Neural progenitor cell (in vitro differentiated cells): ENCODE measurements around the gene LTB4R. TPM values are rescaled to one million over a fixed set of nuclear protein-coding genes. Genes with fewer than 3 reads are reported as not detected.

Source experiments
- DNase-seq: peaks from one replicate; pipeline ENCODE4 v3.0.0-alpha.2; 2016; ENCODE audit warnings: low spot score
- H2AFZ ChIP-seq: fragments of 200-600 bp; sonication (generic); replicated peaks from 2 replicates; pipeline ENCODE4 v1.6.1; 2016; ENCODE audit warnings: antibody characterized with exemption
- H3F3A ChIP-seq: fragments of 200-600 bp; sonication (generic); 2 replicates; pipeline ENCODE4 v1.6.1; 2016; ENCODE audit warnings: antibody characterized with exemption, low read depth
- H3K27ac ChIP-seq: fragments of 200-600 bp; sonication (generic); 2 replicates; pipeline ENCODE4 v1.5.1; 2016; ENCODE audit warnings: mild to moderate bottlenecking
- H3K27me3 ChIP-seq: fragments of 200-600 bp; sonication (generic); 2 replicates; pipeline ENCODE4 v1.6.1; 2016; ENCODE audit warnings: mild to moderate bottlenecking, moderate library complexity
- H3K36me3 ChIP-seq: fragments of 200-600 bp; sonication (generic); 2 replicates; pipeline ENCODE4 v1.5.1; 2016
- H3K4me1 ChIP-seq: fragments of 200-600 bp; sonication (generic); 2 replicates; pipeline ENCODE4 v1.6.1; 2016; ENCODE audit warnings: mixed run types
- H3K4me2 ChIP-seq: fragments of 200-600 bp; sonication (generic); 2 replicates; pipeline ENCODE4 v1.6.1; 2016
- H3K4me3 ChIP-seq: fragments of 200-600 bp; sonication (generic); 2 replicates; pipeline ENCODE4 v1.5.1; 2016
- H3K79me2 ChIP-seq: fragments of 200-600 bp; sonication (generic); 2 replicates; pipeline ENCODE4 v1.6.1; 2016; ENCODE audit warnings: low read depth
- H3K9ac ChIP-seq: fragments of 200-600 bp; sonication (generic); 2 replicates; pipeline ENCODE4 v1.6.1; 2016
- H3K9me3 ChIP-seq: fragments of 200-600 bp; sonication (generic); 2 replicates; pipeline ENCODE4 v1.5.1; 2016; ENCODE audit warnings: low read depth
- H4K20me1 ChIP-seq: fragments of 200-600 bp; sonication (generic); 2 replicates; pipeline ENCODE4 v1.6.1; 2016; ENCODE audit warnings: low read depth
- H3K27ac Mint-ChIP-seq: 3 replicates; pipeline ENCODE4 v1.8.0; 2021; ENCODE audit warnings: mixed read lengths
- H3K27me3 Mint-ChIP-seq: 2 replicates; pipeline ENCODE4 v1.8.0; 2022; ENCODE audit warnings: low read depth, mild to moderate bottlenecking, inconsistent platforms, moderate library complexity, mixed read lengths; ENCODE audit not compliant: insufficient read depth
- H3K36me3 Mint-ChIP-seq: 3 replicates; pipeline ENCODE4 v1.8.0; 2021; ENCODE audit warnings: mixed read lengths
- H3K4me1 Mint-ChIP-seq: 3 replicates; pipeline ENCODE4 v1.8.0; 2021; ENCODE audit warnings: mixed read lengths
- H3K4me3 Mint-ChIP-seq: 3 replicates; pipeline ENCODE4 v1.8.0; 2021; ENCODE audit warnings: mild to moderate bottlenecking, moderate library complexity, mixed read lengths
- H3K9me3 Mint-ChIP-seq: 3 replicates; pipeline ENCODE4 v1.8.0; 2020; ENCODE audit warnings: mixed read lengths
- EZH2 ChIP-seq: fragments of 200-600 bp; sonication (generic); IDR thresholded peaks from 2 replicates; pipeline ENCODE4 v1.6.1; 2017; ENCODE audit warnings: antibody characterized with exemption, mild to moderate bottlenecking, moderate library complexity
- EZH2phosphoT487 ChIP-seq: fragments of 200-600 bp; sonication (generic); IDR thresholded peaks from 2 replicates; pipeline ENCODE4 v1.6.1; 2017; ENCODE audit warnings: antibody characterized with exemption
- total RNA-seq: library from RNA; depleted of rRNA; stranded (reverse); fragments of >200 nt; gene quantifications from 2 replicates; pipeline ENCODE4 v1.2.3, GENCODE V29; 2015; ENCODE audit warnings: low replicate concordance
- TF ChIP-seq, protein P1 (sequence below): fragments of 200-600 bp; sonication (generic); IDR thresholded peaks from 2 replicates; pipeline ENCODE4 v1.5.1; 2017; ENCODE audit warnings: antibody characterized with exemption, mild to moderate bottlenecking

Gene LTB4R
- total RNA-seq, 1 donor from 2014 or later = 1.9 TPM

DNA sequence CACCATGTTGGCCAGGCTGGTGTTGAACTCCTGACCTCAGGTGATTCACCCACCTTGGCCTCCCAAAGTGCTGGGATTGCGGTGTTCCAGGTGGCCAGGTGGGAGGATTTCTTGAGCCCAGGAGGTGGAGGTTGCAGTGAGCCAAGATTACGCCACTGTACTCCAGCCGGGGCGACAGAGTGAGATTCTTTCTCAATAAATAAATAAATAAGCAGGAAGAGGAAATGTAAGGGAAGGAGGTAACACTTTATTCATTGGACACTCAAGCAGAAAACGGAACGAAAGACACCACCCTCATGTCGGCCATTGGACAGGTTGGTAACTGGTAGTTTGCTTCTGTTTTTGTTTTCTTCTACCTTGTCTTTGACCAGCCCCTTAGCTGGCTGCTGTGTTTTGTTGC is 43.7 kb downstream of the LTB4R start:
- Histone ChIP-seq H3F3A (no peaks in the 10 kb centered on the region), H3K4me2 (no peak overlapping the region), H3K79me2 (no peaks in the 10 kb centered on the region), H2AFZ (no peak overlapping the region), H4K20me1 (no peaks in the 10 kb centered on the region), H3K4me3 (no peak overlapping the region), H3K9ac (no peak overlapping the region), H3K27me3 (peaks cover 96% of the 10 kb centered on the region), H3K9me3 (no peaks in the 10 kb centered on the region), H3K36me3 (no peaks in the 10 kb centered on the region), H3K4me1 (no peaks in the 10 kb centered on the region), H3K27ac (no peak overlapping the region)
- TF ChIP-seq, protein P1, sequence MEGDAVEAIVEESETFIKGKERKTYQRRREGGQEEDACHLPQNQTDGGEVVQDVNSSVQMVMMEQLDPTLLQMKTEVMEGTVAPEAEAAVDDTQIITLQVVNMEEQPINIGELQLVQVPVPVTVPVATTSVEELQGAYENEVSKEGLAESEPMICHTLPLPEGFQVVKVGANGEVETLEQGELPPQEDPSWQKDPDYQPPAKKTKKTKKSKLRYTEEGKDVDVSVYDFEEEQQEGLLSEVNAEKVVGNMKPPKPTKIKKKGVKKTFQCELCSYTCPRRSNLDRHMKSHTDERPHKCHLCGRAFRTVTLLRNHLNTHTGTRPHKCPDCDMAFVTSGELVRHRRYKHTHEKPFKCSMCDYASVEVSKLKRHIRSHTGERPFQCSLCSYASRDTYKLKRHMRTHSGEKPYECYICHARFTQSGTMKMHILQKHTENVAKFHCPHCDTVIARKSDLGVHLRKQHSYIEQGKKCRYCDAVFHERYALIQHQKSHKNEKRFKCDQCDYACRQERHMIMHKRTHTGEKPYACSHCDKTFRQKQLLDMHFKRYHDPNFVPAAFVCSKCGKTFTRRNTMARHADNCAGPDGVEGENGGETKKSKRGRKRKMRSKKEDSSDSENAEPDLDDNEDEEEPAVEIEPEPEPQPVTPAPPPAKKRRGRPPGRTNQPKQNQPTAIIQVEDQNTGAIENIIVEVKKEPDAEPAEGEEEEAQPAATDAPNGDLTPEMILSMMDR = no peak
- TF ChIP-seq EZH2phosphoT487 (no peak), EZH2 (no peak)
- Mint-ChIP-seq H3K4me1 (no peaks in the 10 kb centered on the region), H3K27me3 (peaks cover 25% of the 10 kb centered on the region), H3K36me3 (no peaks in the 10 kb centered on the region), H3K9me3 (peaks cover 2% of the 10 kb centered on the region), H3K4me3 (no peak overlapping the region), H3K27ac (no peak overlapping the region)
- no peak for DNase-seq

- Histone ChIP-seq H3K4me3 (no peak overlapping the region), H2AFZ (no peak overlapping the region), H3K9me3 (no peaks in the 10 kb centered on the region), H3K4me1 (no peaks in the 10 kb centered on the region), H3K36me3 (no peaks in the 10 kb centered on the region), H3K27me3 (peaks cover 96% of the 10 kb centered on the region), H3K4me2 (no peak overlapping the region), H4K20me1 (no peaks in the 10 kb centered on the region), H3K79me2 (no peaks in the 10 kb centered on the region), H3F3A (no peaks in the 10 kb centered on the region), H3K27ac (no peak overlapping the region), H3K9ac (no peak overlapping the region)
- Mint-ChIP-seq H3K36me3 (no peaks in the 10 kb centered on the region), H3K4me3 (no peak overlapping the region), H3K9me3 (peaks cover 2% of the 10 kb centered on the region), H3K27ac (no peak overlapping the region), H3K27me3 (peaks cover 15% of the 10 kb centered on the region), H3K4me1 (no peaks in the 10 kb centered on the region)
- no peak for DNase-seq
- TF ChIP-seq, protein P1 = no peak
- TF ChIP-seq EZH2phosphoT487 = no peak
These were observed 44.9 kb downstream of the LTB4R start for GRCh38 chr14:24356208-24356607.

DNA sequence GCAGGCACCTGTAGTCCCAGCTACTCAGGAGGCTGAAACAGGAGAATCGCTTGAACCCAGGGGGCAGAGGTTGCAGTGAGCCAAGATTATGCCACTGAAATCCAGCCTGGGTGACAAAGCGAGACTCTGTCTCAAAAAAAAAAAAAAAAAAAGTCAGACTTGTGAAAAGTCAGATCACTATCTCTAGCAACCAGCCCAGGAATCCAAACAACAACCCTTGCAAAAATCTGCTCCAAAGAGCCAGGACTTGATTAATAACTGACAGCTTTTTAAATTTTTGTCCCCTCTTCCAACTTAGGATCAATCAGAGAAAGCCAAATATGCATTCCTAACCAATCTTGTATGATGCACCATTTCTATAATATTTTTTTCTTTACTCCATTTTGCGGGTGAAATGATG is 49.0 kb downstream of the LTB4R start:
- H3K36me3 ChIP-seq = no peaks in the 10 kb centered on the region
- peaks cover 83% of the 10 kb centered on the region for H3K27me3 ChIP-seq

More for the DNA sequence above, 49.0 kb downstream of the LTB4R start:
- Histone ChIP-seq H3K9me3 (no peaks in the 10 kb centered on the region), H3K27ac (no peak overlapping the region), H3K4me1 (no peaks in the 10 kb centered on the region), H3K4me2 (no peak overlapping the region), H4K20me1 (no peaks in the 10 kb centered on the region), H3F3A (peaks cover 5% of the 10 kb centered on the region), H2AFZ (no peak overlapping the region), H3K9ac (no peak overlapping the region), H3K4me3 (no peak overlapping the region), H3K79me2 (no peaks in the 10 kb centered on the region)
- H3K36me3 Mint-ChIP-seq = no peaks in the 10 kb centered on the region
- peaks cover 2% of the 10 kb centered on the region for H3K4me1 Mint-ChIP-seq
- H3K9me3 Mint-ChIP-seq = no peaks in the 10 kb centered on the region
- peaks cover 4% of the 10 kb centered on the region for H3K27me3 Mint-ChIP-seq
- DNase-seq = no peak
- no peak overlapping the region for H3K27ac Mint-ChIP-seq
- TF ChIP-seq EZH2phosphoT487 = no peak
- TF ChIP-seq, protein P1 = no peak
- H3K4me3 Mint-ChIP-seq = no peak overlapping the region
